AML-193 (cell line): ENCODE data around the gene FOXN3.
"Not testable (repeated sequence)": the region's sequence is repeated elsewhere in the genome, so short reads cannot be mapped to it uniquely, and the experiment has no call there.

Source experiments
- DNase-seq, 2 experiments: peaks; one replicate each; lab custom pipeline; 2025; lab: John Stamatoyannopoulos, UW

Gene FOXN3

GRCh38 chr14:89129570-89129969 is 287.5 kb downstream of the FOXN3 start:
- DNase-seq: no peak

GRCh38 chr14:89128311-89129026 is 288.6 kb downstream of the FOXN3 start:
- DNase-seq: no peak

- DNase-seq: no peak
Observed at GRCh38 chr14:89126461-89126860, 290.6 kb downstream of the FOXN3 start.

GRCh38 chr14:89125216-89125615 is 291.8 kb downstream of the FOXN3 start:
- DNase-seq: no peak

GRCh38 chr14:89123851-89124250 is 293.2 kb downstream of the FOXN3 start:
- no peak for DNase-seq

GRCh38 chr14:89123215-89123614 is 293.8 kb downstream of the FOXN3 start:
- no peak for DNase-seq

- DNase-seq: no peak
Observed at GRCh38 chr14:89121968-89122620, 294.9 kb downstream of the FOXN3 start.

- no peak for DNase-seq
Observed at GRCh38 chr14:89117012-89117411, 300.0 kb downstream of the FOXN3 start.

GRCh38 chr14:89114109-89114508 is 302.9 kb downstream of the FOXN3 start:
- DNase-seq: no peak

GRCh38 chr14:89112720-89113119 is 304.3 kb downstream of the FOXN3 start:
- DNase-seq: no peak

- DNase-seq: not testable (repeated sequence)
Observed at GRCh38 chr14:89111766-89112543, 305.1 kb downstream of the FOXN3 start.

GRCh38 chr14:89111232-89111631 is 305.8 kb downstream of the FOXN3 start:
- not testable (repeated sequence) for DNase-seq

GRCh38 chr14:89110110-89110509 is 306.9 kb downstream of the FOXN3 start:
- no peak for DNase-seq

GRCh38 chr14:89108608-89109007 is 308.4 kb downstream of the FOXN3 start:
- no peak for DNase-seq

- DNase-seq: no peak
Observed at GRCh38 chr14:89107626-89108025, 309.4 kb downstream of the FOXN3 start.
